PC-9 (cell line): ENCODE data around the gene ZNF146.

Source experiments
- EZH2 ChIP-seq: fragments of 200-600 bp; sonication (generic); IDR thresholded peaks from 2 replicates; pipeline ENCODE4 v1.8.0; 2017; ENCODE audit warnings: antibody characterized with exemption, low read depth
- TF ChIP-seq, protein P1 (sequence below): fragments of 200-600 bp; sonication (generic); conservative IDR thresholded peaks from 2 replicates; pipeline ENCODE4 v1.6.1; 2017; ENCODE audit warnings: mixed run types, antibody characterized with exemption, mild to moderate bottlenecking, moderate library complexity

- TF ChIP-seq, protein P1, sequence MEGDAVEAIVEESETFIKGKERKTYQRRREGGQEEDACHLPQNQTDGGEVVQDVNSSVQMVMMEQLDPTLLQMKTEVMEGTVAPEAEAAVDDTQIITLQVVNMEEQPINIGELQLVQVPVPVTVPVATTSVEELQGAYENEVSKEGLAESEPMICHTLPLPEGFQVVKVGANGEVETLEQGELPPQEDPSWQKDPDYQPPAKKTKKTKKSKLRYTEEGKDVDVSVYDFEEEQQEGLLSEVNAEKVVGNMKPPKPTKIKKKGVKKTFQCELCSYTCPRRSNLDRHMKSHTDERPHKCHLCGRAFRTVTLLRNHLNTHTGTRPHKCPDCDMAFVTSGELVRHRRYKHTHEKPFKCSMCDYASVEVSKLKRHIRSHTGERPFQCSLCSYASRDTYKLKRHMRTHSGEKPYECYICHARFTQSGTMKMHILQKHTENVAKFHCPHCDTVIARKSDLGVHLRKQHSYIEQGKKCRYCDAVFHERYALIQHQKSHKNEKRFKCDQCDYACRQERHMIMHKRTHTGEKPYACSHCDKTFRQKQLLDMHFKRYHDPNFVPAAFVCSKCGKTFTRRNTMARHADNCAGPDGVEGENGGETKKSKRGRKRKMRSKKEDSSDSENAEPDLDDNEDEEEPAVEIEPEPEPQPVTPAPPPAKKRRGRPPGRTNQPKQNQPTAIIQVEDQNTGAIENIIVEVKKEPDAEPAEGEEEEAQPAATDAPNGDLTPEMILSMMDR, result no peak
- no peak for TF ChIP-seq EZH2
Observed at GRCh38 chr19:36182612-36183244, 32.2 kb upstream of the ZNF146 start.
